HG02970 (cell line): ENCODE data around the gene IP6K3.

Experiments
- ATAC-seq: cut with Tn5 transposase; IDR thresholded peaks from one replicate; pipeline ENCODE4 v1.9.1; 2021; ENCODE audit warnings: mild to moderate bottlenecking, moderate library complexity, moderate number of reproducible peaks; ENCODE audit not compliant: unreplicated experiment, low FRiP score

IP6K3 gene

DNA sequence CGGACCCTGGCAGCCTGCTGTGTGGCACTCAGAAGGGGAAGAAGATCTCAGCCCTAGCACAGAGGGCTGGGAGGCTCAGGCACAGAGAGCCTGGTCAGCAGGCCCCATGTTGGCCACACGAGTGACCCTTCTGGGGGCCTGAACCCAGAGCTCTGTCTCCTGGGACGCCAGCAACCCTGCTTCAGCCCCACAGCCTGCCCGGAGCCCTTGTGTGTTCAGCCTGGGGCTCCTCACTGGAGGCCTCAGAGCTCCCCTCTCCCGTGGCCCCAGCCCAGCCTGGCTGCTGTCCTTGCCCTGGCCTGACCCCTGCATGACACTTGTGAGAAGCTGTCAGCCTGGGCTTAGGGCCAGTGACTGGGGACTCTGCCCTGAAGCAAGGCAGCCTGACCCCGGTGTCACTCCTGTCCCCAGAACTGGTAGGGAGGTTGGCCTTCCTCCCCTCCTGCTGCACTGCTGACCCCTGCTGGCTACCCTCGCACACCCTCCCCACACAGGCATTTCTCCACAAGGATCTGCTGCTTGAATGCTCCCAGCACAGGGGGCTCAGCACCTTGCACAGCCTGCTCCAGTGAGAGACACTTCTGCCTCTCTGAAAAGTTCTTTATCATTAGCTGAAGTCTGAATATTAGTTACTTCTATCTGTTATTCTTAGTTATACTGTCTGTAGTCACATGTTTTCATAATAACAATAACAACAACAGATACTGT is 15.4 kb upstream of the IP6K3 start:
- no peak for ATAC-seq

GRCh38 chr6:33761581-33761921 is 14.8 kb upstream of the IP6K3 start:
- no peak for ATAC-seq

- ATAC-seq = no peak
Measured at GRCh38 chr6:33759887-33760629, 13.4 kb upstream of the IP6K3 start.

GRCh38 chr6:33758815-33759216 is 12.1 kb upstream of the IP6K3 start:
- ATAC-seq = no peak

DNA sequence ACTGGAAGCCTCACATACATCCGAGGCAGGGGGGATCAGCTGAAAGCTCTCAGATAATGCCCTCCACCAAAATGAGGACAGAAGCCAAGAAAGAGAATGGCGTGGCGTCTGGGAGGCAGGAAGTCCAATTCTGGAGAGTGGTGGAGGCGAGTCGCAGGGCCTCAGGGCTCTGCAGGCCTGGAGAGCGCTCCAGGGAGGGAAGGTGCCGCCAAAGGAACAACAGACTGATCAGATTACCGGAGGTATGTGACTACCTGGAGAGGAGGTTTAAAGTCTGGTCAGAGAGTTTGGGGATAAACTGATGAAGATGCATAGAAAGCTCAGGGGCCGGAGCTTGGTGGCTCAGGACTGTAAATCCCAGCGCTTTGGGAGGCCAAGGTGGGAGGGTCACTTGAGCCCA is 11.2 kb upstream of the IP6K3 start:
- no peak for ATAC-seq

DNA sequence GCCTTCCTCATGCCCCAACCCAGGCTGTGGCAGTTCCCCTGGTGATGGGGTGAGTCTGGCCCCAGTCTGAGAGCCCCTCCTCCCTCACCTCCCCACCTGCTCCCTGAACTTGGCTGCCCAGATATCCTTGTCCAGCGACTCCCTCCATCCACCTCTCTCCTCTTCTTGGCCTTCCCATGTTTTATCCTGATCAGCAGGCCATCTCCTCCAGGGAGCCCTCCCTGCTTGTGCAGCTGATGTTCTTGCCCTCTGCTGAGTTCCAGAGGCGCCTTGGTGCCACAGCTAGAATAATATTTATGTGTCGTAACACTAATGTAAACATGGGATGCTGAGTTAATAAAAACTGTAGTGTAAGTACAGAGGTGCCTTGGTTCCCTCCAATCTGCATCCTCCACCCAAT is 10.4 kb upstream of the IP6K3 start:
- ATAC-seq = no peak

GRCh38 chr6:33756211-33756954 is 9.7 kb upstream of the IP6K3 start:
- no peak for ATAC-seq

DNA sequence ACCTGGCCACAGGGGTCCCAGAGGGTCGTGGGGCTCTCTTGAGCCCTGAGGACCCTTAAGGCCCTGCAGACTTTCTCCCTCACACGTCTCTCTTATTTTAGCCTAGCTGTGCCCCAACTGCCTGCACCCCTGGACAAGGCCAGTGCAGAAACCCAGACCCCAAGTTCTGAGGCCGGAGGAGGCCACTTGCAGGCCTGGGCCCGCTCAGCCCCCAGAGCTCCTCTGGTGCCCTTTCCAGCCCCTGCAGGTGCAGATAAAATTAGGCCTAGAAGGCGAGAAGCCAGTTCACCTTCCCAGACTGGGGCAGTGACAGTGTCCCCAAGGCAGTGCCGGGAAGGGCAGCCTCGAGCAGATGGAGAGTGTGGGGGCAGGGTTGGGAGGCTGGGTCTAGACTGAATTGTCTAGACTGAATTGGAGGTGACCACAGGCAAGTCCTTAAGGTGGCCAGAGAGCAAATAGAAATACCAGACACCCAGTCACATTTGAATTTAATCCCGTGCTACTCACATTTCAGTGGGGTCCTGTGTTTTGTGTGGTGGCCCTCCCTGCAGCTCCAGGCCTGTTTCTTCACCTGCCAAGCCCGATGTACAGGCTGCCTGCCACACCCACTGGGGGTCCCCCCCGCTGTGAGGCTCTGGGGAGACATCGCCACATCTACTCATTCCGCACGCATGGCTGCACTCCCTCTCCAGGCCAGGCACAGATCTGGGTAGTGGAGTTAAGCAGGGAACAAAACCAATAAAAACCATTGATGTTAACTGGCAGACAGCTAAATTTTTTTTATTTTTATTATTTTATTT is 8.6 kb upstream of the IP6K3 start:
- no peak for ATAC-seq

DNA sequence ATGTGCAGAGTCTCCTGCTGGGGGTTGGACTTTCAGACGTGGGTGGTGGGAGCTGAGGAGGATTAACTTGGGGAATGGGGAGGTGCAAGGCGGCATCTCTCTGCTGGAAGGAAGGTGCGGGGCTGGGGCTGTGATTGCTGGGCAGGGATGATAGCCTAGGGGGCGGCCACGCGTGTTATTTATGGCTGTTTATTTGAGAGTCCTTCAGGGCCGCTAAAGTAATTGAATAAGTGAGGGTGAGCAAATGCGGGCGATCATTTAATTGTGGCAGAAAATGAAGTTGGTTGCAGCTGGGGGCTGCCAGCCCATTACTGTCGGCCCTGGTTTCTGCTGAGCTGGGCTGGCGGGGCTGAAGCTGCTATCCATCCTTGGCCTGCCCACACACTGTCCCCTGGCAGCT is 7.5 kb upstream of the IP6K3 start:
- ATAC-seq = no peak

DNA sequence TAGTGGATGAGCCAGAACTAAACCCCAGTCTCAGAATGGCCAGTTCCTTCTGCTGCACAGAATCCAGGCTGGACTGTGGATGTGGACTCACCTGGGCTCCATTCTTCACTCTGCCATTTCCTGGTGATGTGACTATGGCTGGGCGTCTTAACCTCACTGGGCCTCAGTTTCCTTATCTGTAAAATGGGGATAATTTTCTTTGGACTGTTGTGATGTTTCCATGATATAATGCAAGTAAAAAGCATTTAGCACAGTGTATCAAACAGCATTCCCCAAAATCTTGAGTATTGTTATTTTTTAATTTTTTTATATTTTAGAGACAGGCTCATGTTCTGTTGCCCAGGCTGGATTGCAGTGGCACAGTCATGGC is 5.9 kb upstream of the IP6K3 start:
- ATAC-seq = no peak

GRCh38 chr6:33751771-33752645 is 5.3 kb upstream of the IP6K3 start:
- ATAC-seq = no peak

DNA sequence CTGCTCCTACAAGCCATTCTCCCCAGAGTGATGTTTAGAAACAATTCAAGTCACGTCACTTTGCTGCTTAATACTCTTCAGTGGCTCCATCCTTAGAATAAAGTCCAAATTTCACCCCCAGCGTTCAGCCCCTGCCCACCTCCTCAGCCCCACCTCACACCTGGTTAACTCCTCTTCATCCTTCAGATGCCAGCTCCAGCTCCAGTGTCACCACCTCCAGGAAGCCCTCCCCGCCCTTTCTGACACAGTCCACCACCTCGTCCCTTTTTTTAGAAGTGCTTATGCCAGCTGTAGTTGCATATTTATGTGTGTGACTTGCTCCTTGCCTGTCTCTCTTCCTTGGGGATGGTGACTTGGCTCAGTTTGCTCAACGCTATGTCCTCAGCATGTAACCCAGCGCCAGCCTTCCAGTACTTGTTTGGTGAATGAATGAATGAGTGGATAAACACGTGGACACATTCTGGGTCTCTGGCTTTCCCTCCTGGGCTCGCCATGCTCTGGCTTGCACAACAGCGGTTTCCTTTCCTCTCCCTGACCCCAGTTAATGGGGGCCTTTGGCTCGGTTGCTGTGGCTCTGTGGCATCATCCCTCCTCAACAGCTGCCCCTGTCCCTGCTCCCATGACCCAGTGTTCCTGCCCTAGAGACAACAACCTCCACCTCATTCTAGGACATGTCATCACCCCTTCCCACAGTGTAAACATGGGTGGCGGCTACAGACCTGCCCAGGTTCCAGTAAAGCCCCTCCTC is 3.7 kb upstream of the IP6K3 start:
- no peak for ATAC-seq

GRCh38 chr6:33749401-33749800 is 2.7 kb upstream of the IP6K3 start:
- ATAC-seq = no peak

- no peak for ATAC-seq
Measured at GRCh38 chr6:33748841-33749240, 2.1 kb upstream of the IP6K3 start.

- no peak for ATAC-seq
Measured at GRCh38 chr6:33747823-33748222, 1.1 kb upstream of the IP6K3 start.

- ATAC-seq = no peak
Measured at GRCh38 chr6:33746036-33746600, 587 bp downstream of the IP6K3 start.

- ATAC-seq = no peak
Measured at GRCh38 chr6:33745548-33745947, 1.2 kb downstream of the IP6K3 start.

GRCh38 chr6:33744895-33745546 is 1.7 kb downstream of the IP6K3 start:
- ATAC-seq = no peak
